GM15510 (cell line): ENCODE results near the gene DNAH8.

Experiments
- POLR2A ChIP-seq: IDR thresholded peaks from 3 replicates; pipeline ENCODE4 v1.6.1; 2011; ENCODE audit warnings: borderline replicate concordance; ENCODE audit not compliant: insufficient read length; ENCODE audit errors: extremely low read depth

DNAH8 gene

GRCh38 chr6:39050453-39051112 lies 335.5 kb downstream of the DNAH8 start:
- TF ChIP-seq POLR2A = no peak

DNA sequence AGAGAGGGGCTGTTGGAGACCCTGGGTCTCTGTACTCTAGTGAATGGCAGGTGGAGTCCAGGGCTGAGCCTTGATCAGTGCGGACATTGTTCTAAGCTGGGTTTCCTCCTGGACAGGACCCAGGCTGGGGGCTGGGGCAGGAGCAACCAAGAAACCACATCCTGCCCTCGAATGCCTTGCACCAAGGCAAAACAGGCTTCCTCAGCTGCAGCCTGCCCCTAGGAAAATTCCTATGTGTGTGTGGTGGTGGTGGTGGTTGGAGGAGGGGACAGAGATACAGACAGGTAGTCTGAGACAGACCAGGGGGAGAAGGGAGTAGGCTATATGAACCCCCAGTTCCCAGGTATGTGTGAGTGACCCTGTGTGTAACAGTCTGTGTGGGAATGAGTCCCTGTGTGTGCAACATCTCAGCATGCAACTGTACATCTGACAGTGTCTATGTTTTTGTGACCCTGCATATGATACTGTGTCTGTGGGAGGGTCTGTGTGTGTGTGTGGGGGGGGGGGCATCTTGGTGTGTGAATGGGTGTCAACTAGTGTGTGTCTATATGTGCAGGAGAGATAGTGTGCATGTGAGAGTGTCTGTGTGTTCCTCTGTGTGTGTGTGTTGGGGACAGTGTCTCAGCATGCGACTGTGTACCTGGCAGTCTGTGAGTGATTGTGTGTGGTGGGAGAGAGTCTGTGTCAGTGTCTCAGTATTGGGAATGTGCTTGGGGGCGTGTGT lies 336.4 kb downstream of the DNAH8 start:
- TF ChIP-seq POLR2A = no peak

DNA sequence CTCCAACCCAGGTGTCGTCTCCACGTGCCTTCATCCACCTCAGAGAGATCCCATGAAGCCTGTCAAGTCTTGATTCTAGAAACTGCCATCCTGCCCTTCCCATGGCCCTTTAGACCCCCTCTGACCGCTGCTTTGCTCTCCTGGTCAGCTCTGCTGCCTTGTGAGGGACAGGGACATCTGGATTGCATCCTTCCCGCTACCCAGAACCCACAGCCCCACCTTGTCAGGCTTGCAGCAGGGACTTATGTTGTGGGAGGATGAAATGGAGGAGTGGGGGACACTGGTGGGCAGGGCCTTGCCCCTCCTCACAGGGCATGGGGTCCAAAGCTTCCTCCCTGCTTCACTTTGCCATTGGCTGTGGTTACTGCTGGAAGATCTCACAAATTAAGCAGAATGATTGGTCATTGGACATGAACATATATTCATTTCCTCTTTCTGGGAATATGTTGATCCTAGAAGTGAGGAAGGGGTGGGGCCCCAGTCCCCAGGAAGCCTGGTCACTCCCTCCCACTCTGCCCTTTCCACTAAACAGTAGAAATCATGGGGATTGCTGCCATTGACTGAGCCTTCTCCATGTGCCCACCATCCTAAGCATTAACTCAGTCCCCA lies 338.0 kb downstream of the DNAH8 start:
- no peak for TF ChIP-seq POLR2A

- TF ChIP-seq POLR2A = no peak
Measured at GRCh38 chr6:39053854-39054576, 338.9 kb downstream of the DNAH8 start.

GRCh38 chr6:39054577-39055142 lies 339.5 kb downstream of the DNAH8 start:
- no peak for TF ChIP-seq POLR2A

GRCh38 chr6:39055661-39056060 lies 340.6 kb downstream of the DNAH8 start:
- TF ChIP-seq POLR2A = no peak

DNA sequence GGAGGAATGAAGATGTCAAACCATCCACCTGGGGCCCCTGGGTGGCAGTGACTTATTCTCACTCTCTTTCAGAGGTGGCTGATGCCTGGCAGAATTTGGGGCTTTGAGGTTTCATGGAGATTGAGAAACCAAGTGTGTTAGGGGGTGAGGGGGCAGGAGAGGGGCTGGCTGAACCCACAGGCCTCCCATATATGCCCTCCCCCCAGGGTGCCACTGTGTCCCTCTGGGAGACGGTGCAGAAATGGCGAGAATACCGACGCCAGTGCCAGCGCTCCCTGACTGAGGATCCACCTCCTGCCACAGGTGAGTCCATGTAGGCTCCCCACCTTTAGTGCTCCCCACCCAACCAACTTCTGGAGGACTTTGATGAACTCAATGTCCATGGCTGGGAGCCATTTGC lies 341.1 kb downstream of the DNAH8 start:
- no peak for TF ChIP-seq POLR2A

DNA sequence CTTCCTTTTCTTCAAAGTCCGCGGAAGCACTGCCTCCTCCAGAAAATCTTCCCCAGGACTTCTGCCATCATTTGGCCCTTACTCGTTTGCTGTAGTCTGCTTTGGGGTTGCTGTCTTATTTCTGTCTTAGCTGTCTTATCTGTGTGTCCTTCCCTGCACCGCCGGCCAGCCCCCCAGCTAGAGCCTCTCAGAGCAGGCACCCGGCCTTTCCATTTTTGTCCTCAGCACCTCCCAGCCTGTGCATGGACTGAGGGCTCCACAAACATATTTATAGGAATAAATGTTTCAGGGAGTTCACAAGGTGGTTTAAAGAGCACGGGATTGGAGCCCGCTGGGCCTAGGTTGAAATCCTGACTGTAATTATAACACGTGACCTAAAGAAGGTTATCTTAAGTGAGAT lies 341.6 kb downstream of the DNAH8 start:
- TF ChIP-seq POLR2A = no peak

- TF ChIP-seq POLR2A = no peak
Measured at GRCh38 chr6:39057251-39058155, 342.4 kb downstream of the DNAH8 start.

- no peak for TF ChIP-seq POLR2A
Measured at GRCh38 chr6:39058471-39059147, 343.5 kb downstream of the DNAH8 start.

- TF ChIP-seq POLR2A = no peak
Measured at GRCh38 chr6:39059496-39060310, 344.6 kb downstream of the DNAH8 start.

DNA sequence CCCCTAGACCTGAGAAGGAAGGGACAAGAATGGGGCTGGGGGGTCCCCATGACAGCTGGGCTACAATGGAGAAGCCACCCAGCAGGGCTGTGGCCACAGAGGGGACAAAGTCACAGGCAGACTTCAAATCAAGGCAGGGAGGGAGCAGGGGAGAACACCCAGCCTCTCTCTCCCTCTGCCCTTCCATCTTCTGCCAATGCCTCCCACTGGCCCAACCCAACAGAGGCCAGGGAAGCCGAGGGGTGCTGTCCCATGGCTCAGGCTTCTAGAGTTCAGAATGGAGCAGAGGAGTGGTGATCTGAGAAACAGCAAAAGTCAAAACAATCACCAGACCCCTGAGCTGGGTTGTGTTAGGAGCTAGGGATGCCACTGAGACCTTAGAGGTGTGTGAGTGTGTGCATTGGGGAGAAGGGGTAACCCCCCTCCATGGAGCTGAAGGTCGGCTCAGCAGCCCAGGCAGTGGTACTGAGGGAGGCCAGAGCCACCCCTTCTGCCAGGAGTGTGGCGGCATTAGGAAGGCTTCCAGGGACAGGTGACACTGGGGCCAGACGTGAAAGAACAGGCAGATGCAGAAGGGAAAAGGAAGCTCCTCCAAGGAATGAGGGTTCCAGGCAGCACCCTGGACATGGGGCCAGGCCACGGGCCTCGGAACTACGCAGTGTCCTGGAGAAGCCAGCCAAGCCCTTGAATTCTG lies 345.5 kb downstream of the DNAH8 start:
- TF ChIP-seq POLR2A = no peak
